Vagina (tissue), 2 donors: Measurements from ENCODE around the gene ZNF689. TPM values are rescaled to one million over a fixed set of nuclear protein-coding genes. Genes with fewer than 3 reads are reported as not detected.

Source experiments
- DNase-seq, 2 donors: peaks; one replicate each; pipeline ENCODE4 v3.0.0-alpha.2; 2017; ENCODE audit errors: extremely low spot score in 2 of 2
- H3K27ac ChIP-seq: fragments of 200-600 bp; sonication (generic); one replicate; pipeline ENCODE4 v1.5.1; 2019
- H3K27me3 ChIP-seq: fragments of 200-600 bp; sonication (generic); one replicate; pipeline ENCODE4 v1.5.1; 2019
- H3K36me3 ChIP-seq, 2 donors: fragments of 200-600 bp; sonication (generic); one replicate each; pipeline ENCODE4 v1.5.1; 2017 to 2019
- H3K4me1 ChIP-seq: fragments of 200-600 bp; sonication (generic); one replicate; pipeline ENCODE4 v1.5.1; 2019
- H3K4me3 ChIP-seq, 2 donors: fragments of 200-600 bp; sonication (generic); 1 replicate in 1 of 2; 2 replicates in 1 of 2; pipeline ENCODE4 v1.5.1; 2016 to 2019
- H3K9me3 ChIP-seq: fragments of 200-600 bp; sonication (generic); one replicate; pipeline ENCODE4 v1.5.1; 2019
- POLR2A ChIP-seq, 2 donors: fragments of 450-650 bp; IDR thresholded peaks; one replicate each; pipeline ENCODE4 v1.6.1; 2017; ENCODE audit warnings: antibody characterized with exemption in 2 of 2, mild to moderate bottlenecking in 2 of 2, moderate library complexity in 2 of 2
- POLR2AphosphoS5 ChIP-seq, 2 donors: sonication (generic); formaldehyde crosslinking; IDR thresholded peaks; one replicate each; pipeline ENCODE4 v1.9.0; 2017; ENCODE audit warnings: antibody characterized with exemption in 2 of 2, mild to moderate bottlenecking in 2 of 2, low read depth in 1 of 2; ENCODE audit not compliant: insufficient read depth in 1 of 2
- intact Hi-C: fragments of 100-400 bp; cut with DNase I; formaldehyde crosslinking; loops from one replicate; pipeline ENCODE4 v1.15.1; 2023
- total RNA-seq: library from RNA; depleted of rRNA; stranded (reverse); fragments of >200 nt; gene quantifications from one replicate; pipeline ENCODE4 v1.2.3, GENCODE V29; 2016
- TF ChIP-seq, protein P1 (sequence below), 3 experiments: fragments of 450-650 bp in 2 of 3; fragments of 200-600 bp in 1 of 3; sonication (generic) in 1 of 3; IDR thresholded peaks; one replicate each; pipeline ENCODE4 v1.5.1; 2017 to 2019; ENCODE audit warnings: antibody characterized with exemption in 3 of 3, mild to moderate bottlenecking in 2 of 3, moderate library complexity in 2 of 3

Gene ZNF689
- total RNA-seq, 1 donor from 2014 or later, result 7.6 TPM

DNA sequence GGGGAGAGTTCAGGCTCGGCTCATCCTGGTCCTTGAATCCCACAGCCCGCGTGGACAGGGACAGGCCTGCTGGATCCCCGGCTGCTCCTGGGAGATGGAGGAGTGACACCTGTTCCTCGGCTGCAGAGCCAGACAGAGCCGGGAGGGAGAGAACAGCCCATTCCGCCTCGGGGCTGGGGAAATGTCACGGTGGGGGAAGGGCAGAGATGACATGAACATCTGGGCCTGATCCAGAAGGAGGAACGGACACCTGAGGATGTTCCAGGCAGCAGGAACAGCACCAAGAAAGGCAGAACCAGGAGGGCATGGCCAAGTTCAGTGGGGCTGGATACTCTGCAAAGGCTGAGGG, 54.1 kb downstream of the ZNF689 start:
- Histone ChIP-seq H3K4me3 (no peak overlapping the region), H3K27me3 (no peaks in the 10 kb centered on the region), H3K27ac (no peak overlapping the region), H3K9me3 (no peaks in the 10 kb centered on the region), H3K36me3 (peaks cover 0 to 16% of the 10 kb centered on the region in 2 donors), H3K4me1 (peaks cover 23% of the 10 kb centered on the region)
- DNase-seq, result no peak
- intact Hi-C loops, result no loop called here
- no peak for TF ChIP-seq POLR2A (IDR thresholded peaks at IDR 0.05)
- TF ChIP-seq, protein P1, sequence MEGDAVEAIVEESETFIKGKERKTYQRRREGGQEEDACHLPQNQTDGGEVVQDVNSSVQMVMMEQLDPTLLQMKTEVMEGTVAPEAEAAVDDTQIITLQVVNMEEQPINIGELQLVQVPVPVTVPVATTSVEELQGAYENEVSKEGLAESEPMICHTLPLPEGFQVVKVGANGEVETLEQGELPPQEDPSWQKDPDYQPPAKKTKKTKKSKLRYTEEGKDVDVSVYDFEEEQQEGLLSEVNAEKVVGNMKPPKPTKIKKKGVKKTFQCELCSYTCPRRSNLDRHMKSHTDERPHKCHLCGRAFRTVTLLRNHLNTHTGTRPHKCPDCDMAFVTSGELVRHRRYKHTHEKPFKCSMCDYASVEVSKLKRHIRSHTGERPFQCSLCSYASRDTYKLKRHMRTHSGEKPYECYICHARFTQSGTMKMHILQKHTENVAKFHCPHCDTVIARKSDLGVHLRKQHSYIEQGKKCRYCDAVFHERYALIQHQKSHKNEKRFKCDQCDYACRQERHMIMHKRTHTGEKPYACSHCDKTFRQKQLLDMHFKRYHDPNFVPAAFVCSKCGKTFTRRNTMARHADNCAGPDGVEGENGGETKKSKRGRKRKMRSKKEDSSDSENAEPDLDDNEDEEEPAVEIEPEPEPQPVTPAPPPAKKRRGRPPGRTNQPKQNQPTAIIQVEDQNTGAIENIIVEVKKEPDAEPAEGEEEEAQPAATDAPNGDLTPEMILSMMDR (IDR thresholded peaks at IDR 0.05), result no peak
- TF ChIP-seq POLR2AphosphoS5 (IDR thresholded peaks at IDR 0.05; ENCODE audit: insufficient read depth in 1 of 2, low read depth in 1 of 2), result no peak

DNA sequence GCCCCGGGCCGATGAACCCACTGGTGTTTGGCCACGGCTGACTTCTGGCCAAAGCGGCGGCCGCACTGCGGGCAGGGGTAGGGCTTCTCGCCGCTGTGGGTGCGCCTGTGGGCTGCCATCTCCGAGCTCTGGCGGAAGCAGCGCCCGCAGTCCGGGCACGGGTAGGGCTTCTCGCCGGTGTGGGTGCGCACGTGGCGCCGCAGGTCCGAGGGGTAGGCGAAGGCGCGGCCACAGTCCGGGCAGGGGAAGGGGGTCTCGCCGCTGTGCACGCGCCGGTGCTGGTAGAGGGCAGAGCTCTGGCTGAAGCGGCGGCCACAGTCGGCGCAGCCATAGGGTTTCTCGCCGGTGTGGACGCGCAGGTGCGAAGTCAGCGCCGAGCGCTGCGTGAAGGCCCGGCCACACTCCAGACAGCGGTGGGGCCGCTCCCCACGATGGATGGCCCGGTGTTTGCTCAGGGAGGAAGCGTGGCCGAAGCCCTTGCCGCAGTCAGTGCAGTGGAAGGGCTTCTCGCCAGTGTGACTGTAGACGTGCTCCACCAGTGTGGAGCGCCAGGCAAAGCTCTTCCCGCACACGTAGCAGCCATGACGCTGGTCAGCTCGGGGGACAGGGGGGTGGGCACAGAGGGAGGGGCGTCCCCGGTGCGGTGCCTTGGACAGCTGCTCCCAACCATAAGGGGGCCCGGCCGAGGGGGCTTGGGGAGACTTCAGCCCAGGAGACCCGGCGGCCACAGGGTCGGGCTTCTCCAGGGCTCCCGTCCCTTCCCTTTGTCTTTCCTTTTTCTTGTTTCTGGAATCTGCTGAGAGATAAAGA, 54.7 kb downstream of the ZNF689 start:
- Histone ChIP-seq H3K36me3 (peaks cover 0 to 16% of the 10 kb centered on the region in 2 donors), H3K4me3 (no peak overlapping the region), H3K4me1 (peaks cover 20% of the 10 kb centered on the region), H3K27ac (no peak overlapping the region), H3K27me3 (no peaks in the 10 kb centered on the region), H3K9me3 (no peaks in the 10 kb centered on the region)
- no peak for TF ChIP-seq POLR2A (IDR thresholded peaks at IDR 0.05)
- TF ChIP-seq, protein P1 (IDR thresholded peaks at IDR 0.05), result no peak
- TF ChIP-seq POLR2AphosphoS5 (IDR thresholded peaks at IDR 0.05; ENCODE audit: insufficient read depth in 1 of 2, low read depth in 1 of 2), result no peak
- no peak for DNase-seq
- intact Hi-C loops, result no loop called here

DNA sequence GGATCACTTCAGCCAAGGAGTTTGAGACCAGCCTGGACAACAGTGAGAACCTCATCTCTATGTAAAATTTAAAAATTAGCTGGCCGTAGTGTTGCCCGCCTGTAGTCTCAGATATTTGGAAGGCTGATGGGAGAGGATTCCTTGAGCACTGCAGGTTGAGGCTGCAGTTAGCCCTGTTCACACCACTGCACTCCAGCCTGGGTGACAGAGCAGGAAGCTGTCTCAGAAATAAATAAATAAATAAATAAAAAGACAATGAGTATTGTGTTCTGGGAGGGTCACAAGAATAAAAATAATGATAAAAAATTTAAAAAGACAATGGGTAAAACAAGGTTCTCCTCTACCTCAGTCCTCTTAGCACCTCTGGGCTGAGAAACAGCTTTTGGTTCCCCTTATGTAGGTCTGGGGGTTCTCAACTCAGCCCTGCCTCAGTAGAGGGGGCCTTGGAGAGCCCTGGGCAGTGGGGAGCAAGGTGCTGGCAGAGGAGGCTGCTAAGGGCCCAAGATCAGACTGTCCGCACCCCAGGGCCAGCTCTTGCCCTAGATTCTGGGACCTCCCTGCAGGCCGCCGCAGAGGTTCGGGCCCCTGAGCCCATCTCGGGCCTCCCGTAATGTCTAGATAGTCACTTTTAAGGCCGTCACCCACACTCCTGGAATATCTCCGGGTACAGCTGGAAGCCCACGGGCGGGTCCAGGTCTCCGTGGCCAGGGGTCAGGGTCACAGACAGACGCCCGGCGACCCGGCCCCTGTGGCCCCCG, 55.5 kb downstream of the ZNF689 start:
- no peaks in the 10 kb centered on the region for H3K9me3 ChIP-seq
- DNase-seq, result no peak
- intact Hi-C loops, result no loop called here
- peaks cover 0 to 16% of the 10 kb centered on the region in 2 donors for H3K36me3 ChIP-seq
- peaks cover 20% of the 10 kb centered on the region for H3K4me1 ChIP-seq
- no peak overlapping the region for H3K4me3 ChIP-seq
- H3K27me3 ChIP-seq, result no peaks in the 10 kb centered on the region
- no peak for TF ChIP-seq POLR2AphosphoS5 (IDR thresholded peaks at IDR 0.05; ENCODE audit: insufficient read depth in 1 of 2, low read depth in 1 of 2)
- TF ChIP-seq POLR2A (IDR thresholded peaks at IDR 0.05), result no peak
- TF ChIP-seq, protein P1 (IDR thresholded peaks at IDR 0.05), result no peak
- H3K27ac ChIP-seq, result no peak overlapping the region

DNA sequence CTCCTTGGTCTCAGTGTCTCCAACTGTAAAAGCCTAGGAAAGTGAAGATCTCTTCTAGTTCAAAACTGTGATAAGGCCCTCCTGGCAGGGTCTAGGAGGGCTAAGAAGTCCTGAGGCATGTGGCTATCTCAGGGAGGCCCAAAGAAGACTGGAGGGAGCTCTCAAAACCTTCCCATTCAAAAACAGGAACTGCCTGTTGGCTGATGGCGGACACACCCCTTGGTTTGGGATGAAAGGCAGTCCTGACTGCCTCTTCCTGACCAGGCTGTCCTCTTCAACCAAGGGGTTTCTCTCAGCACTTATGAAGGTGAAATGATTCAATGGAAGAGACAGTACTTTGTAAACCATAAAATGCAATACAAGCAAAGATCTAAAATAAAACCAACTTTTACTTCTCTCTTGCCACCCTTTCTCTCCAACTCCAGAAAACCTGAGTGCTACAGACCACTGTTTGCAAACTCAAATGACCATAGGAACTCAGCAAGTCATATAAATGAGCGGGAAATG, 56.7 kb downstream of the ZNF689 start:
- TF ChIP-seq, protein P1 (IDR thresholded peaks at IDR 0.05), result no peak
- TF ChIP-seq POLR2AphosphoS5 (IDR thresholded peaks at IDR 0.05; ENCODE audit: insufficient read depth in 1 of 2, low read depth in 1 of 2) (no peak), POLR2A (IDR thresholded peaks at IDR 0.05) (no peak)
- Histone ChIP-seq H3K4me3 (no peak overlapping the region), H3K36me3 (peaks cover 0 to 16% of the 10 kb centered on the region in 2 donors), H3K27me3 (no peaks in the 10 kb centered on the region), H3K9me3 (no peaks in the 10 kb centered on the region), H3K27ac (no peak overlapping the region), H3K4me1 (peaks cover 20% of the 10 kb centered on the region)
- DNase-seq, result no peak
- intact Hi-C loops, result no loop called here
